Brain pericyte (primary cell): ENCODE measurements around the gene TEX55.
"Not testable (repeated sequence)": the region's sequence is repeated elsewhere in the genome, so short reads cannot be mapped to it uniquely, and the experiment has no call there.

Source experiments
- DNase-seq: peaks from one replicate; pipeline ENCODE4 v3.0.0-alpha.2; 2012; ENCODE audit warnings: low read depth, low spot score

The TEX55 gene

GRCh38 chr3:119160361-119160760 is 14.4 kb downstream of the TEX55 start:
- DNase-seq = no peak

- DNase-seq = no peak
Measured at GRCh38 chr3:119160815-119161214, 14.8 kb downstream of the TEX55 start.

- DNase-seq = no peak
Measured at GRCh38 chr3:119161240-119161639, 15.3 kb downstream of the TEX55 start.

- not testable (repeated sequence) for DNase-seq
Measured at GRCh38 chr3:119164745-119165144, 18.8 kb downstream of the TEX55 start.

- DNase-seq = no peak
Measured at GRCh38 chr3:119170821-119171220, 24.9 kb downstream of the TEX55 start.

GRCh38 chr3:119173325-119173724 is 27.4 kb downstream of the TEX55 start, which contains the start of gene UPK1B:
UPK1B (plus strand) TSS chr3:119173598; CDS start chr3:119186742, 13,144 bp downstream.
- no peak for DNase-seq

GRCh38 chr3:119175872-119176756 is 30.1 kb downstream of the TEX55 start:
- DNase-seq = no peak

- no peak for DNase-seq
Measured at GRCh38 chr3:119176778-119177177, 30.8 kb downstream of the TEX55 start.

- no peak for DNase-seq
Measured at GRCh38 chr3:119177321-119177720, 31.4 kb downstream of the TEX55 start.

- DNase-seq = no peak
Measured at GRCh38 chr3:119181765-119182164, 35.8 kb downstream of the TEX55 start.

GRCh38 chr3:119184111-119184510 is 38.1 kb downstream of the TEX55 start:
- no peak for DNase-seq

- no peak for DNase-seq
Measured at GRCh38 chr3:119184796-119185570, 39.0 kb downstream of the TEX55 start.

GRCh38 chr3:119187266-119187665 is 41.3 kb downstream of the TEX55 start:
- no peak for DNase-seq

- DNase-seq = no peak
Measured at GRCh38 chr3:119191800-119192199, 45.8 kb downstream of the TEX55 start.

GRCh38 chr3:119194237-119195150 is 48.5 kb downstream of the TEX55 start:
- DNase-seq = no peak

- no peak for DNase-seq
Measured at GRCh38 chr3:119195151-119195476, 49.1 kb downstream of the TEX55 start.

- no peak for DNase-seq
Measured at GRCh38 chr3:119195911-119196310, 49.9 kb downstream of the TEX55 start.
